WTC11 (cell line): ENCODE data around the gene NOS3. TPM values are rescaled to one million over a fixed set of nuclear protein-coding genes. Genes with fewer than 3 reads are reported as not detected.

Experiments
- ATAC-seq: fragments of 200-7000 bp; cut with Tn5 transposase; 2 replicates; pipeline ENCODE4 v1.10.0; 2021; ENCODE audit warnings: mild to moderate bottlenecking, moderate library complexity
- CTCF ChIA-PET: fragments of 300-600 bp; sonication (Branson Sonifier 250); formaldehyde crosslinking; loops from one replicate; lab custom pipeline; 2021; ENCODE audit warnings: antibody characterized with exemption; lab: Charles Lee
- POLR2A ChIA-PET: fragments of 350-600 bp; sonication (Branson Sonifier 250); formaldehyde crosslinking; loops from one replicate; lab custom pipeline; 2021; ENCODE audit warnings: antibody characterized with exemption; lab: Charles Lee
- DNase-seq: peaks from one replicate; pipeline ENCODE4 v3.0.0; 2021; ENCODE audit warnings: low spot score
- H3K27ac Mint-ChIP-seq: 2 replicates; pipeline ENCODE4 v1.8.0; 2021; ENCODE audit warnings: mixed read lengths
- H3K27me3 Mint-ChIP-seq: 2 replicates; pipeline ENCODE4 v1.8.0; 2021; ENCODE audit warnings: low read depth, mild to moderate bottlenecking, moderate library complexity, mixed read lengths
- H3K36me3 Mint-ChIP-seq: 2 replicates; pipeline ENCODE4 v1.8.0; 2021; ENCODE audit warnings: mixed read lengths
- H3K4me1 Mint-ChIP-seq: 2 replicates; pipeline ENCODE4 v1.8.0; 2022; ENCODE audit warnings: mixed read lengths
- H3K4me3 Mint-ChIP-seq: 2 replicates; pipeline ENCODE4 v1.8.0; 2021; ENCODE audit warnings: mild to moderate bottlenecking, moderate library complexity, mixed read lengths
- H3K9me3 Mint-ChIP-seq: 2 replicates; pipeline ENCODE4 v1.8.0; 2021; ENCODE audit warnings: mixed read lengths
- AR ChIP-seq: fragments of 250-450 bp; sonication (Bioruptor Pico); IDR thresholded peaks from 2 replicates; pipeline ENCODE4 v1.9.0; 2021; ENCODE audit warnings: mild to moderate bottlenecking
- ATF2 ChIP-seq: sonication (generic); formaldehyde crosslinking; IDR thresholded peaks from 2 replicates; pipeline ENCODE4 v1.8.1; 2022; ENCODE audit warnings: low read depth, missing genetic modification reagents, borderline replicate concordance
- ATF3 ChIP-seq: sonication (generic); formaldehyde crosslinking; conservative IDR thresholded peaks from 2 replicates; pipeline ENCODE4 v1.8.1; 2022; ENCODE audit warnings: mild to moderate bottlenecking, missing genetic modification reagents
- CTCF ChIP-seq: fragments of 200-600 bp; IDR thresholded peaks from 2 replicates; pipeline ENCODE4 v1.8.0; 2022; ENCODE audit warnings: antibody characterized with exemption
- E2F5 ChIP-seq: sonication (generic); formaldehyde crosslinking; IDR thresholded peaks from 2 replicates; pipeline ENCODE4 v1.8.1; 2022; ENCODE audit warnings: mild to moderate bottlenecking, moderate library complexity, missing genetic modification reagents
- FOXP4 ChIP-seq: sonication (generic); formaldehyde crosslinking; IDR thresholded peaks from 2 replicates; pipeline ENCODE4 v1.8.0; 2022; ENCODE audit warnings: mild to moderate bottlenecking, missing genetic modification reagents
- HMGA2 ChIP-seq: fragments of 250-450 bp; sonication (Bioruptor Pico); IDR thresholded peaks from 2 replicates; pipeline ENCODE4 v1.4.0; 2021; ENCODE audit warnings: mild to moderate bottlenecking, moderate library complexity
- IRF1 ChIP-seq: sonication (generic); formaldehyde crosslinking; IDR thresholded peaks from 2 replicates; pipeline ENCODE4 v1.8.0; 2023; ENCODE audit warnings: missing genetic modification reagents
- IRF2 ChIP-seq: sonication (generic); formaldehyde crosslinking; IDR thresholded peaks from 2 replicates; pipeline ENCODE4 v1.8.0; 2022; ENCODE audit warnings: low read depth, missing genetic modification reagents, borderline replicate concordance
- PREB ChIP-seq: sonication (generic); formaldehyde crosslinking; IDR thresholded peaks from 2 replicates; pipeline ENCODE4 v1.8.1; 2022; ENCODE audit warnings: mild to moderate bottlenecking, missing genetic modification reagents, moderate library complexity, borderline replicate concordance
- STAT6 ChIP-seq: sonication (generic); formaldehyde crosslinking; conservative IDR thresholded peaks from 2 replicates; pipeline ENCODE4 v1.8.1; 2023; ENCODE audit warnings: mild to moderate bottlenecking, low read depth, missing genetic modification reagents, moderate library complexity
- total RNA-seq: library from RNA; stranded (reverse); gene quantifications from 3 replicates; pipeline ENCODE4 v1.2.3, GENCODE V29; 2021

NOS3 gene
- total RNA-seq, 1 experiment from 2014 or later: 6.6 TPM

GRCh38 chr7:151014950-151015349 lies 24.1 kb downstream of the NOS3 start:
- Mint-ChIP-seq H3K27ac (no peak overlapping the region), H3K9me3 (no peaks in the 10 kb centered on the region), H3K4me3 (peak overlapping the region; percentile 75; the same call in 1 of the 2 replicates), H3K27me3 (peaks cover 71% of the 10 kb centered on the region), H3K36me3 (no peaks in the 10 kb centered on the region), H3K4me1 (peaks cover 48% of the 10 kb centered on the region)
- no peak for DNase-seq
- ChIA-PET CTCF (no interaction called here), POLR2A (no interaction called here)
- TF ChIP-seq E2F5 (CRISPR knock-in tag): no peak
- no peak for TF ChIP-seq IRF1 (CRISPR knock-in tag)
- no peak for TF ChIP-seq FOXP4 (CRISPR knock-in tag)
- ATAC-seq: no peak

- Mint-ChIP-seq H3K36me3 (no peaks in the 10 kb centered on the region), H3K4me1 (peaks cover 48% of the 10 kb centered on the region), H3K4me3 (no peak overlapping the region), H3K27me3 (peaks cover 81% of the 10 kb centered on the region)
- ATAC-seq: no peak
- ChIA-PET POLR2A (no interaction called here), CTCF (interaction anchor here (3.9 to 4.7 kb wide), 2 partner anchors 11 to 17 kb away, joined by 32 to 75 read pairs; partner anchors contain the start of gene ABCB8)
- TF ChIP-seq ATF3 (CRISPR knock-in tag) (no peak), HMGA2 (CRISPR knock-in tag) (no peak), PREB (CRISPR knock-in tag) (no peak)
- TF ChIP-seq, all 79 proteins: peak for 0
- H3K9me3 Mint-ChIP-seq: no peaks in the 10 kb centered on the region
- DNase-seq: no peak
- no peak overlapping the region for H3K27ac Mint-ChIP-seq
Measured at GRCh38 chr7:151015967-151016366, 25.1 kb downstream of the NOS3 start.

- H3K27ac Mint-ChIP-seq: no peak overlapping the region; the same call in 1 of the 2 replicates
- no peaks in the 10 kb centered on the region for H3K36me3 Mint-ChIP-seq
- no peaks in the 10 kb centered on the region for H3K9me3 Mint-ChIP-seq
- peaks cover 47% of the 10 kb centered on the region for H3K4me1 Mint-ChIP-seq
- ChIA-PET POLR2A (interaction anchor here (0.9 kb wide), 1 partner anchor 24 kb away, joined by 3 read pairs; no protein-coding TSS in a partner anchor), CTCF (interaction anchor here (0.6 to 6.3 kb wide), 7 partner anchors 8 to 94 kb away, joined by 3 to 112 read pairs (median 34); partner anchors contain the start of genes ABCB8 and NOS3)
- ATAC-seq: no peak
- DNase-seq: no peak
- H3K4me3 Mint-ChIP-seq: no peak overlapping the region
- peaks cover 86% of the 10 kb centered on the region for H3K27me3 Mint-ChIP-seq
- TF ChIP-seq IRF1 (CRISPR knock-in tag) (no peak), CTCF (no peak), E2F5 (CRISPR knock-in tag) (no peak), IRF2 (CRISPR knock-in tag) (no peak), STAT6 (CRISPR knock-in tag) (no peak), ATF2 (CRISPR knock-in tag) (no peak), AR (CRISPR knock-in tag) (no peak)
Measured at GRCh38 chr7:151016505-151016904, 25.7 kb downstream of the NOS3 start.
